Activated CD8-positive, alpha-beta memory T cell treated with anti-CD3 and anti-CD28 coated beads, Interleukin-2, amount 50 U/mL, for 1 hour (primary cell): ENCODE measurements around the gene MRPS5.
A peak's percentile ranks its signal among the peaks of the same experiment; 100 is the strongest.

Source experiments
- DNase-seq: peaks from one replicate; pipeline ENCODE4 v3.0.0-alpha.2; 2020; ENCODE audit errors: extremely low read depth

The MRPS5 gene

DNA sequence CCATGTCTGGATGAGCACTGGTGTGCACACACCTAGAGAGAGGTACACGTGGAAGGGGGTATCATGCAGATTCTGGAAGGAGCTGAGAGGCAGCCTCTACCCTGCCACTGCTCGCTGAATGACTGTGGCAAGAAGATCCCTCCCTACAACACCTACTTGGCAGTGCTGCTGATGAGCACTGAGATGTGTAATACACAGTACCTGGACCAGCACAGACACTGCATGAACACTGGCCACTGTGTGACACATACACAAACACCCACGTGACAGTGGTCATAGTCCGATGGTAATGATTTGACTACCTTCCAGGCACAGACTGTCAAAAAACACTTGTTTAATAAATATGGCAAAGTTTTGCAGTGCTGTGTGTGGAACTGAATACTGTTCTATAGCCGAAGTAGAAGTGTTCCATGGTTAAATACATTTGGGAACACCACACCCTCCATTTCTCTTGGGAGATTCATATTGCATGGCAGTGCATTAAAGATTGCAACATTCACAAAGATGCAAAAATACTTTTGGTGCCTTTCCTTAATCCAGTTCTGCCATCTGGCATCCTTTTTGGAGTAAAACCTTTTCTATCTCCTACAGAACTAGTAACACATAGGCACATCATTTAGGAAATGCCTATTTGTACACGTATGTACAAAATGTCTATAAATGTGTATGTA lies 29.6 kb downstream of the MRPS5 start:
- no peak for DNase-seq

DNA sequence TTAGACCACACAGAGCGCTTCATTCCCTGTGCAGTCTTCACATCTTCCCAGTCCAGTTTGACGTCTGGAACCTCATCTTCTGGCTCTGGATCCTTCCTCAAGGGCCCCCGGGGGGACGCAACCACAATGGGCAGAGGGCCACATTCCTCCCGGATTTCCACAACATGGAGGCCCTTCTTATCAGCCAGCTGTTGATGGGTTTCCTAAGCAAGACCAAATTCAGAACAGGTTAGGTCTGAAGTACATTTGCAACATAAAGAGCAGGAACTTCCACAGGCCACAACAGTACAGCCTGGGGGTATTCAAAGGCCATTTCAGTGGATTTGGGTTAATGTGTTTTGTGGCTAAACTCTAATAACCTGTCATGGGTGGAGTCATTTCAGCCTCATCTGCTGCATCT lies 34.2 kb downstream of the MRPS5 start:
- no peak for DNase-seq

DNA sequence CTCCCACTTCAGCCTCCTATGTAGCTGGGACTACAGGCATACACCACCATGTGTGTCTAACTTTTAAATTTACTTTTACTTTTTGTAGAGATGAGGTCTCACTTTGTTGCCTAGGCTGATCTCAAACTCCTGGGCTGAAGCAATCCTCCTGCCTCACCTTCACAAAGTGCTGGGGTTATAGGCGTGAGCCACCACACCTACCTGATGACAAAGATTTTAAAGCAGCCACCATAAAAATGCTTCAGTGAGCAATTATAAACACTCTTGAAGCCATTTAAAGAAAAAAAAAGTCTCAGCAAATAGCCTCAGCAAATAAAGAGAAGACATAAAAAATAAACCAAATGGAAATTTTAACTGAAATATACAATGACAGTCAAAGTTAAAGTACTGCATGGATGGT lies 35.6 kb downstream of the MRPS5 start:
- DNase-seq = no peak

DNA sequence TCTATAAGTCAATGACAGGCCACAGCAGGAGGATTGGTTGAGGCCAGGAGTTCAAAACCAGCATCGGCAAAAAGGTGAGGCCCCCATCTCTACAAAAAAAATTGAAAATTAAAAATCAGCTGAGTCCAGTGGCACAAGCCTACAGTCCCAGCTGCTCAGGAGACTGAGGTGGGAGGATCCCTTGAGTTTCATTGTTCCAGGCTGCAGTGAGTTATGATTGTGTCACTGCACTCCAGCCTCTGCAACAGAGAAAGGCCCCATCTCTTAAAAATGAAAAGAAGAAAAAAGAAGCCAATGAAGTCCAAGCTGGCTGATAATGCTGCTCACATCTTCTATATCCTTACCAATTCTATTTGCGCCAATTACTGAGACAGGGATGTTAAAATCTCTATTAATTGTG lies 39.1 kb downstream of the MRPS5 start:
- no peak for DNase-seq

DNA sequence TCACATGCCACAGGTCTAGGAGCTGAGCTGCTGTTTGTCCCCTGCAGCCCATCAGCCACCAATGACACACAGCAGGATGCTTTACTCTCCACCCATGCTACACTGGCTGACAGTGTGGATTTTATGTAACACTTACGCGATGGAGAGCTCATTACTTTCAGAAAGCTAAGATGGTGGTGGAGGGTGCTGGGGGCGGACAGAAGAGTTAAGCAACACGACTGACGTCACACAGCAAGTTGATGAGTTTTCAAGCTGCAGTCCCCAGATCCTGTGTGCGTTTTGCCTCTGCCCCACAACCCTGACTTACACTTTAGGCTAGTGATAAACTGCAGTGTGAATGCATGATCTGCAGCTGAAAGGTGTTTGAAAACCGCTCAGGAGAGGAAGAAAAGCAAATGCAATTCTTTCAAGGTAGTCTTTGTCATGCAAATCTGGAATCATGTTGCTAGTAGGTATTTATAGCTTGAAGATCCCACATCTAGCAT lies 42.4 kb downstream of the MRPS5 start:
- DNase-seq = no peak

DNA sequence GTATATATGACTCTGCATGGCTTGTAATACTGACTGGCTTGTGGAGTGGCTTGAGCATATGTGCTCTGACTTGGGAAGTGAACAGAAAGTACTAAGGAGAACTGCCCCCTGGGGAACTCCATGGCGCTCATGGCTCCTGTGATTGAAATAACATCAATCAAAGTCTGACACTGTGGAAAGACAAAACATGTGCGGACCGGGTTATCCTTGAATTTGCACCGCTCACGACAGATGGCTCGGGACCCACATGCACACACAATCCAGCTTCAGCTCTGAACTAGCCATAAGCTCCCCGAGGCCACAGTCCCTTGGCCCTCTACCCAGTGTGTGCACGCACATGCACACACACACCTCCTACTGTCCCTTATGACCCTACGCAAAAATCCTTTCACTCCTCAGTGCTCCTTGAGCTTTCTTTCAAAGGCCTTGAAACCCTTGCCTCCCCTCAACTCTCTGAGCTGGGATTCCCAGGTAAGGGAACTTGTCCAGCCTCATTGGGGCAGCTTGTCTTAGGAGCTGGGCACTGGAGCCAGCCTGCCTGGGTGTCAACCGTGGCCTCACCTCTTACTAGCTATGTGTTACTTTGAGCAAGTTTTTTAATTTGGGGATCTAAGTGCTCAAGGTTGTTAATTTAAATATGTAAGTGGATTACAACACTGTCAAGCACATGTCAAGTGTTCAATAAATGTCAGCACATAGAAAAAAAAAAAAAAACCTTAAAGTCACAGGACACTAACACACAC lies 43.6 kb downstream of the MRPS5 start:
- no peak for DNase-seq

DNA sequence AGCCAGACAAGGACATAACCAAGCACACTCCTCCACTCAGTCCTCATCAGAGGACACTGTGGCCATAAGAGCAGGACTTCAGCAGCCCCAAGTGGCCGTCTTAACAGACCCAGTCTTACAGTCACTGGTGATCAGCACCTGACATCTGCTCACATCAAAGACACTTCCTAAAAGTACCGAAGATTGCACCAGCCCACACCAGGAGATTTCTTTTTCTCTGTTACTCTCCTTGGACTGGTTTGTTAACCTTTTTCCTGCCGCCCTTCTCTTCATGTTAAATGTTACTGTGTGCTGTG lies 44.1 kb downstream of the MRPS5 start:
- no peak for DNase-seq

DNA sequence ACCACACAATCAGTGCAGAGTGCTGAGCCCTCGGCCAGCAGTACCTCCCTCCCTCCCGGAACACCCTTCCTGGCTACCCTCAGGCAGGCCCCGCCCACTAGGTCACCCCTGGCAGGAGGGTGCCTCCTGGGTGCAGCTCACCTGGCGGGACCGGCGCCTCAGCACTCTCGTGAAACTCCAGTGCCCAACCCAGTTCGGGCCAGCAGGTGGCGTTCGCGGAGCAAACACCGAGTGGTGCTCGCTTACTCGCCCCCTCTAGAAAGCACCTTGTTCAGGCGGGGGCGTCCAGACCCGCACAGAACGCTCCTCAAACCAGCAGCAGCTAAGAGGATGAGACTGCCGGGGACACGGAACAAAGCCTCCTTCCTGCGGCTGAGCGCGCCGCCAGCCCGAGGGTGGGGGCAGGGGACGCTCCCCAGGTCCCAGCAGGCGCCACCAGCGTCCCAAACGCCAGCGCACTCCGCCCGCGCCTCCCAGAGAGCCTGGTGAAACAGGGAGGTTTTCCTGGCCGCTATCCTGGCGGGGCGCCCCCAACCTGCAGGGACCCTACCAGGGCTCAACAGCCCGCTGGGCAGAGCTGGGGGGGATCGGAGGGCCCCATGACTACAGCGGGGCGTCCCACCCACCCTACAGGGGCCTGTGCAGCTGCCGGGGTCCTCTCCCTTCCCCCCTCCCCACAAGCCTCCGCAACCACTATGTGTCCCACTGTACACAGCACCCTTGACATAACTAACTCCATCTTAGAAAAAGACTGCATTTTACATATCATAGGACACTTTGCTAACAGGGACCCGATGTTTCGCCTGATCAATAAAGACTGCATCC lies 44.7 kb downstream of the MRPS5 start:
- peak; percentile 66 for DNase-seq

DNA sequence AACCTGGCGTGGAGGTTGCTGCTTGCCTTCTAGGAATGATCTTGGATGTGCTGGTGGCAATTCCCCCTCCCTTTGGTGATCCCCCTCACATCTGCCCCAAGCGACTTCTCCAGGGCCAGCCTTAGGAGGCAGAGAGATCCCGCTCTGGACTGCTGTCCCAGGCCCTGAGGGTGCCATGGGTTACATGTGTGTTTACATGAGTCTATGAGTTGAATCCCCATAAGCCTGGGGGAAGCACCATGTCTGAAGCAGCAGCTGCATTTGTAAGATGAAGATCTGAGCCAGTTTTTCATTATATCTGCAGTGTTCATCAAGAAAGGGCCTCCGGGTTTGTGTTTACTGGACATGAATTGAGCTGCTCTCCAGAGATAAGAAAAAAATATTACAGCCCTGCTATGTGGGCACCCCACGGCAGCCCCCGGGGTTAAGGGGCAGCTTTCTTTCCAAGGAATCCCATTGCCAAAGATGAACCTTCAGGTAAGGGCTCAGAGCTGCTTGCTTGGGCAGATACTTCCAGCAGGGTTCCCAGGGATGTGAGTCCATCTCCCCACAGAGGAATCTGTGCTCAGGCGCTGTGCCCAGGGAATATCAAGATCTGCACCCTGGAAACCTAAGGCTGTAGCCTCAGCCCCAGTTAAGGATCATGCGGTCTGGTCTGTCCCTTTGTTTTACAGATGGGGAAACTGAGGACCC lies 46.0 kb downstream of the MRPS5 start:
- DNase-seq = no peak

DNA sequence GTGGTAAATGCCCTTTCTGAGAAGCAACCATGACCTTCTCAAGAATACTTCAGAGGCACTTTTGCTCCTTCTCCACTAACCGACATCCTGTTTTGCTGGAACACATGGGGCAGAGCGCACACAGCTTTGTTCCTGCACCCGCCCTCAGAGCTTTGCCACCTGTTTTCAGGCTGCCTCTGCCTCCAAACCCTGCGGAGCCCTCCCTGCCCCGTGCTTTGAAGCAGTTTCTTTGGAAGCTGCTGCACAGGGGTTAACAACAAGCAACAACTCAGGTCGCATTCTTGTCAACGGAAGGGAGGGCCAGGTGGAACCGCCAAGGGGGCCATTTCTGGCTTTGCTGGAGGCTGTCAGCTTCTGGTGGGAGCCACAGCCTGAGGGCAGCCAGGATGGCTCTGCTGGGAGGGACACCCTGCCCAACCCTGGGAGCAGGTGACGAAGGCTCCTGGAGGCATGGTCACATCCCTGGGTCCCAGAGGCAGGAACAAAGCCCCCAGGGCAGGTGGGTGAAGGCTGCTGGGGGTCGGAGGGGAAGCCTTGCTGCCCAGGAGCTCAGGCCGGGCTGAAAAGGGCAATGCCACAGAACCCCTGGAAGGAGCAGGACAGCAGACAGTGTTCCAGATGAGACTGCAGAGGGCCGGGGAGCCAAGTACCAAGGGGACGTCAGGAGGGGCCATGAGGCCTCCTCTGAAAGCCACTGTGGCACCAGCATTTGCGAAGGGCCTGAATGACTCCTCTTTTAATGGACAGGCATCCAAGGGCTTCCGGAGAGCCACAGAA lies 46.8 kb downstream of the MRPS5 start:
- peak; percentile 20 for DNase-seq

DNA sequence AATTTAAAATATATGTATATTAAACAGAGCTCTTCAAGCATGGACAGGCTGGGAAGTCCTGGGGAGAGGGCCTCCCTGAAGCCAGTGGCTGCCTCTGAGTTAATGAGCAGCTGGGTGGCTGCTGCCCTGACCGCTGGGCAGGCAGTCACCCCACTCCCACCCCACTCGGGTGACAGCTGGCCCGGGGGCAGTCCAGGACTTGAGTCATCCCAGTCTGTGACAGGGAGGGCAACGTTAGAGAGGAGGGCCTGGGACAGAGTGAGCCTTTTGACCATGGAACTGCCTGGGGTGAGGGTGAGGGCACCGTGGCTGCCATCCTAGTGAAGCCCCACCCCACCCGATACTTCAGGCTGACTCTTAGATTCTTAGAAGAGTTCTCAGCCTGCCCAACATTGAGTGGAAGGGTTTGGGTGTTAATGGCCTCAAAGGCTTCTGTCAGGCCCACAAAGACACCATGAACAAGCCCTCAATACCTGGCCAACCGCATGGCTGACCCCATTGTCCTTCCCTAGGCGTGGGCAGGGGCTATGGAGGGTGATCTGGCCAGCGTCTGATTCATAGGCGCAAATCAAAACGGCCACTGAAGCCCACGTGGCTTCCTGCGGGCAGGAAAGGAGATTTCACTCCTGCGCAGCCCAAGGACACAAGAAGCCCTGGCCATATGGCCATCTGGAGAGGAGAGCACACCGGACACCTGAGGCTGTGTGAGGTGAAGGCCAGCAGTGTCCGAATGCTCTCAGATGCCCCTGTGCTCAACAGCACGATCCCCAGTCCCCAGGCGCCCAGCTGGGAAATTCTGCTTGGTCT lies 47.5 kb downstream of the MRPS5 start:
- DNase-seq = no peak

DNA sequence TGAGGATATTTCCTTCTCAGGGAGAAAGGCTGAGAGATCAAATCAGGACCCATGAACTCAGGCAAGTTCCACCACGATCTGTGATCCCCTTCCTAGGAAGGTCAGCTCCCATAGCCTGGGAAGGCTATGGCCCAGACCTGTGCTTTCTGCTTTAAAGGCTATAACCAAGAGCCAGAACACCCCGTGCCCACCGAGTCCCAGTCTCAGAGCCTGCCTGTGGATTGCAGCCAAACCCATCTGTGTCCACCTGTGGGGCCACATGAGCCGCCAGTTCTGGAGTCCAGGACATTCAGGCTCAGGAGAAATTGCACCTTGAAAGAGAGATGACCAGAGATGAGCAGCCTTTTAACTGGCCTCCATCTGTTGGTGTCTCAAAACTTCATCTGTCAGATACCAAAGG lies 49.2 kb downstream of the MRPS5 start:
- DNase-seq = no peak

DNA sequence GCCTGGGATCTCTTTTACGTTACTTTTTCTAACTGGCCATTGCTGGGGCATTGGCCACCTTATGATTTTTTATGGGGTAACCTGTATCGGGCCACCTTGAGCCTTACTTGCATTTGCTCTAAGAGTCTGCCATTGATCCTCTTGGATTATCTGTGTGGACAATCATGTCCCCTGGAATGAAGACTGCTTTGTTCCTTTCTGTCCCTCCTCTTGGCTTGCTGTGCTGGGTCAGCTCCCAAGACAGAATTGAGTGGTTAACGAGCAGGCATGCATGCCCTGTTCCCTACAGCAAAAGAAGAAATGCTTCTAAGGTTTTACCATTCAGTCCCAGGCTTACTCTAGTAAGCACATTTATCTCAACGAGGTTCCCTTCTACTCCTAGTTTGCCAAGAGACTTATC lies 49.8 kb downstream of the MRPS5 start:
- DNase-seq = no peak

DNA sequence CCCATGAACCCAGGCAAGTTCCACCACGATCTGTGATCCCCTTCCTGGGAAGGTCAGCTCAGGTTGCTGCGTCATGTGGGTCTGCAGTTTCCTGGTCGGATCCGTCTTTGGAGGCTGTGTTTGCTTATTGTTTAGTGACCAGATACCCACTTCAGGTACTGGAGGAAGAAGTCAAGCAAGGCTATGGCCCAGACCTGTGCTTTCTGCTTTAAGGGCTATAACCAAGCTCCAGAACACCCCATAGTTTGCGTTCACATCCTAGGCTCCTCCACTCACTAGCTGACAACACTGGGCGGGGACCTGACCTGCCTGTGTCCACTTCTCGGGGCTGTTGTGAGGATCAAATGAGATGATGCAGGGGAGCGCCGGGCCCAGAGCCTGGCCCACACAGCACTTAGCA lies 52.1 kb downstream of the MRPS5 start:
- no peak for DNase-seq

DNA sequence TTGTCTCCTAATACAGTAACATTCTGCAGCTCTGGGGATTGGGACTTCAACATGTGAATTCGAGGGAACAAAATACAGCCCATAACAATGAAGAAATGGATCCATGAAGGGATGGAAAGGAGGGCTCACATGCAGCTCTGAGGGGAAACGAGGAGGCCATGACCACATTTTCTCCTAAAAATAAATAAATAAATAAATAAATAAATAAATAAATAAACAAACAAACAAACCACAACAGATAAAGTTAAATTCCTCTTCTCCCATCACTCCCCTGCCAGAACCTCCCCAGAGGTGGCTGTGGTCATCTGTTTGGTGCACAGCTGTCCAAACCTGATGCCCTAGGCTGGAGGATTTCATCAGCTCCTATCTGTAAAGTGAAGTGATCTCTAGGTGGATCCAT lies 53.4 kb downstream of the MRPS5 start:
- DNase-seq = no peak

DNA sequence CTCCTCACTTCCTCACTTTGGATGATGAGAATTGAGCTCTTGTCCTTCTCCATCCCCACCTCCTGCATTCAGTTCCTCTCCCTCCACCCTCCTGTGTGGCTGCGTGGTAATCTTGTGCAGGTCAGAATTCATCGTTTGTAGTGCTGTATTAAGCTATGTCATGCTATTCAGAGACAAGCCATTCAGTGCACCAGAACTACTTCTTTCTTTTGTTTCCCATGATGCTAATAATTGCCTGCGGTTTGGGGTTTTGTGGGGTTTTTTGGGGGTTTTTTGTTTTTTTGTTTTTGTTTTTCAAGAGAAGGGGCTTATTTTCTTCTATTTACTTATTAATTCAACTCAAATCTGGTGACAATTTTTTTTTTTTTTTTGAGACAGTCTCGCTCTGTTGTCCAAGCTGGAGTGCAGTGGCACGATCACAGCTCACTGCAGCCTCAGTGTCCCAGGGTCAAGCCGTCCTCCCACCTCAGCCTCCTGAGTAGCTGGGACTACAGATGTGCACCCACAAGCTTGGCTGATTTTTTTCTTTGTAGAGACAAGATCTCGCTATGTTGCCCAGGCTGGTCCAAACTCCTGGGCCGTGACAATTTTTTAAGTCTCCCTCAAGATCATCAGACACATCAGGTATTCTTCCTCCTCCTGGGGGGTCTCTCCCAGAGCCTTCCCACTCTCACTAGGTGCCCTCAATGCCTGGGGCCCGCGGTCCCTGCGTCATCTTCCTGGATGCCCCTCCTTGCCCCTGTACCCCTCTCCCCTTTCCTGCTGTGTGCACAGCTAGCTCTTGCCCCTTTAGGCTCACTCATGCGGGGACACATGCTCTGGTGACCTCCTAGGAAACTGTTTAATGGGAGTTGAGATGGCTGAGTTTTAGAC lies 58.3 kb downstream of the MRPS5 start:
- DNase-seq = no peak

DNA sequence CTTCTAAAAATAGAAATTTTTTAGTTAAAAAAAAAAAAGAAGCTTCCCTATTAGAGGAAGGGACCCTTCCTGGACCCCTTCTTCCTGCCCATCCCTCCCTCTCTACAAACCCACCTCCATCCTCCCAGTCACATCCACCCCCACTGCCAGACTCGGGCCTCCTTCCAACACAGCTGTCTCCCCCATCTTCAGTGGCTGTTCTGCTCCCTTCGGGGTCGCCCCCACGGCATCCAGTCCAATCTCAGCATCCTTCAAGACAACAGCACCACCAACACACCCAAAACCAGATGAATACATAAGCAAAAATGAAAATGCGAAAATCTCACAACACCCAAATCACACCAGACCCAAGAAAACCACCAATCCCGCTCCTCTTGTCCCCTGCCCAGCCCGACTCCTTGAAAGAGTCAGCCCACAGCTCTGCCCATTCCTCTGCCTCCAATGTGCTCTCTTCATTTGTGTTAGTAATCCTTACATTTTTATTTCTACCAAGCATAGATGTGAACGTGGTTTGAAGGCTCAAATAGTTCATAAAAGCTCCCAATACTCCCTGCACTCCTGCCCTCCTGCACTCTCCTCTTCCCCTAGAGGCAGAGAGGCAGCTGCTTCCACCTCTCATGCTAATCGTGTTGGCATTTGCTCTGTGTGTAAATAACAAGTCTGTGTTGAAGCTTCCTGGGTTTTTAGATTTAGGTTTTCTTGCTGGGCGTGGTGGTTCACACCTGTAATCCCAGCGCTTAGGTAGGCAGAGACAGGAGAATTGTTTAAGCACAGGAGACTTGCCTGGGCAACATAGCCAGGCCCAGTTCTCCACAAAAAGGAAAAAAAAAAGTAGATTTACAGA lies 59.1 kb downstream of the MRPS5 start:
- DNase-seq = no peak

DNA sequence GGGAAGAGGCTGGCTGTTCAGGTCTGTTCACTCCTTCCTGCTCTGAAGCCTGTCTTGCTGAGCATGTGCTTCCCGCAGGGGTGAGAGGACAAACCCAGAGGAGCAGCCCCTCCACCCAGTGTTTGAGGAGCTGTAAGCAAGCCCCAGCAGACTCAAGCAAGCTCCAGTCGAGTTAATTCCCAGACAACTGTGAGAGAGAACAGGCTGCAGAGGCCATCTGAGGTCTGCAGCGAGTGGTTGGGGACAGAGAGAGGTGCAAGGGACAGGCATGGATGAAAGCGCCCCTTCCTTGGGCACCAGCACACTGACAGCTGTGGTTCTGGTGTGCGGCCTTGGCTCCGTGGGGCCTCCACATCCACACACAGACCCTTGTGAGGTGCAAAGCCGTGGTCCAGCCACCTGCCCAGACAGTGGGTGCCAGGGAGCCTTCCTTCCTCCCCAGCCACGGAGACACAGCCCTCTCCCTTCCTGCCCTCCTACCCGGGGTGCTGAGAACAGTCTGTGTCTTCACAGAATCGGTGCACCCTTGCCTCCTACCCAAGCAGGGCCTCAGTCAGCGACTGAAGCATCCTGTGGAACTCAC lies 59.9 kb downstream of the MRPS5 start:
- no peak for DNase-seq
